Measurements from ENCODE around the gene SNCG.
"Not testable (repeated sequence)": the region's sequence is repeated elsewhere in the genome, so short reads cannot be mapped to it uniquely, and the experiment has no call there.

Gene SNCG

GRCh38 chr10:86979296-86979818, 21.0 kb downstream of the SNCG start:
- DNase-seq = no peak

- DNase-seq = no peak
Measured at GRCh38 chr10:86979977-86980448, 21.6 kb downstream of the SNCG start.

GRCh38 chr10:86981020-86981419, 22.6 kb downstream of the SNCG start:
- not testable (repeated sequence) for DNase-seq

GRCh38 chr10:86981716-86982115, 23.3 kb downstream of the SNCG start:
- no peak for DNase-seq

- not testable (repeated sequence) for DNase-seq
Measured at GRCh38 chr10:86984498-86984897, 26.1 kb downstream of the SNCG start.

GRCh38 chr10:86988520-86988919, 30.1 kb downstream of the SNCG start:
- DNase-seq = no peak

- not testable (repeated sequence) for DNase-seq
Measured at GRCh38 chr10:86991362-86991761, 33.0 kb downstream of the SNCG start.

GRCh38 chr10:86992456-86992855, 34.1 kb downstream of the SNCG start:
- DNase-seq = no peak

- no peak for DNase-seq
Measured at GRCh38 chr10:86992929-86993328, 34.5 kb downstream of the SNCG start.

GRCh38 chr10:86999802-87000403, 41.5 kb downstream of the SNCG start:
- DNase-seq = not testable (repeated sequence)

- no peak for DNase-seq
Measured at GRCh38 chr10:87000491-87000890, 42.1 kb downstream of the SNCG start.

GRCh38 chr10:87007124-87007523, 48.7 kb downstream of the SNCG start:
- DNase-seq = not testable (repeated sequence)

- DNase-seq = not testable (repeated sequence)
Measured at GRCh38 chr10:87007674-87008073, 49.3 kb downstream of the SNCG start.

GRCh38 chr10:87008303-87008702, 49.9 kb downstream of the SNCG start:
- not testable (repeated sequence) for DNase-seq

- DNase-seq = not testable (repeated sequence)
Measured at GRCh38 chr10:87009134-87009696, 50.8 kb downstream of the SNCG start.
